Measurements from ENCODE around the gene PIGA.

DNA sequence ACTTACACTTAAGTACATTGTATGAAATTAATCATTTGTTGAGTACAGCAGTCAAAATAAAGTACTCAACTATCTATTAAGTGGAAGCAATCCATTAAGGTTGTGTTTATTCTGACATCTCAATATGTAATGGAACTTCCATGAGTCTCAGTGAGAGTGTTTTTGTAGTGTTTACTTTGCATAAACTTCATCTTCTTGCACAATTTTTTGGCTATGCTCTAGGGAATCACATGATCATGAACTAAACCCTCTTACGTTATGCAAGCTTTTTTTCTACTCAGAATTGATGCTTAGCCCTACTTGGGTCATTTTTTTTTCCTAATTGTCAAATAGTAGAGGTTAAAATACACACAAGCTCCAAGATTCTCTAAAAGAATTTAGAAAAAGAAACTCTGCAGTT, 21.1 kb upstream of the PIGA start:
- no peak for TF ChIP-seq USF1 (CRISPR knock-in tag; IDR thresholded peaks at IDR 0.05)
- TF ChIP-seq, protein P1, sequence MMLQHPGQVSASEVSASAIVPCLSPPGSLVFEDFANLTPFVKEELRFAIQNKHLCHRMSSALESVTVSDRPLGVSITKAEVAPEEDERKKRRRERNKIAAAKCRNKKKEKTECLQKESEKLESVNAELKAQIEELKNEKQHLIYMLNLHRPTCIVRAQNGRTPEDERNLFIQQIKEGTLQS (CRISPR knock-in tag; conservative IDR thresholded peaks at IDR 0.05): no peak
- TF ChIP-seq, protein P2, sequence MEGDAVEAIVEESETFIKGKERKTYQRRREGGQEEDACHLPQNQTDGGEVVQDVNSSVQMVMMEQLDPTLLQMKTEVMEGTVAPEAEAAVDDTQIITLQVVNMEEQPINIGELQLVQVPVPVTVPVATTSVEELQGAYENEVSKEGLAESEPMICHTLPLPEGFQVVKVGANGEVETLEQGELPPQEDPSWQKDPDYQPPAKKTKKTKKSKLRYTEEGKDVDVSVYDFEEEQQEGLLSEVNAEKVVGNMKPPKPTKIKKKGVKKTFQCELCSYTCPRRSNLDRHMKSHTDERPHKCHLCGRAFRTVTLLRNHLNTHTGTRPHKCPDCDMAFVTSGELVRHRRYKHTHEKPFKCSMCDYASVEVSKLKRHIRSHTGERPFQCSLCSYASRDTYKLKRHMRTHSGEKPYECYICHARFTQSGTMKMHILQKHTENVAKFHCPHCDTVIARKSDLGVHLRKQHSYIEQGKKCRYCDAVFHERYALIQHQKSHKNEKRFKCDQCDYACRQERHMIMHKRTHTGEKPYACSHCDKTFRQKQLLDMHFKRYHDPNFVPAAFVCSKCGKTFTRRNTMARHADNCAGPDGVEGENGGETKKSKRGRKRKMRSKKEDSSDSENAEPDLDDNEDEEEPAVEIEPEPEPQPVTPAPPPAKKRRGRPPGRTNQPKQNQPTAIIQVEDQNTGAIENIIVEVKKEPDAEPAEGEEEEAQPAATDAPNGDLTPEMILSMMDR (IDR thresholded peaks at IDR 0.05): no peak
- no peak for TF ChIP-seq MXD4 (CRISPR knock-in tag; IDR thresholded peaks at IDR 0.05; ENCODE audit: borderline replicate concordance)
- TF ChIP-seq, protein P3, sequence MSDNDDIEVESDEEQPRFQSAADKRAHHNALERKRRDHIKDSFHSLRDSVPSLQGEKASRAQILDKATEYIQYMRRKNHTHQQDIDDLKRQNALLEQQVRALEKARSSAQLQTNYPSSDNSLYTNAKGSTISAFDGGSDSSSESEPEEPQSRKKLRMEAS (CRISPR knock-in tag; IDR thresholded peaks at IDR 0.05): no peak
- no peak for TF ChIP-seq ZNF138 (CRISPR knock-in tag; conservative IDR thresholded peaks at IDR 0.05)

All from WTC11 (cell line).